Neuronal stem cell (in vitro differentiated cells): ENCODE measurements around the gene ZNF302. TPM values are rescaled to one million over a fixed set of nuclear protein-coding genes. Genes with fewer than 3 reads are reported as not detected.
A peak's percentile ranks its signal among the peaks of the same experiment; 100 is the strongest.

Experiments
- DNase-seq: peaks from one replicate; pipeline ENCODE4 v3.0.0-alpha.2; 2013; ENCODE audit warnings: low spot score
- H2AFZ ChIP-seq: one replicate; pipeline ENCODE4 v1.6.1; 2013; ENCODE audit warnings: mild to moderate bottlenecking, low read length, inconsistent platforms
- H2AK5ac ChIP-seq: 2 replicates; pipeline ENCODE4 v1.6.1; 2013; ENCODE audit warnings: low read depth, mild to moderate bottlenecking, inconsistent platforms, low read length, moderate library complexity, mixed read lengths
- H2BK120ac ChIP-seq: 2 replicates; pipeline ENCODE4 v1.6.1; 2013; ENCODE audit warnings: low read depth, mild to moderate bottlenecking, inconsistent platforms, low read length, moderate library complexity, mixed read lengths
- H2BK12ac ChIP-seq: one replicate; pipeline ENCODE4 v1.6.1; 2013; ENCODE audit warnings: low read length, inconsistent platforms
- H2BK15ac ChIP-seq: 2 replicates; pipeline ENCODE4 v1.6.1; 2013; ENCODE audit warnings: mild to moderate bottlenecking, low read length, inconsistent platforms, mixed read lengths
- H2BK5ac ChIP-seq: one replicate; pipeline ENCODE4 v1.6.1; 2013; ENCODE audit warnings: inconsistent platforms, mild to moderate bottlenecking, low read length, moderate library complexity
- H3K14ac ChIP-seq: one replicate; pipeline ENCODE4 v1.6.1; 2013; ENCODE audit warnings: low read length, inconsistent platforms
- H3K18ac ChIP-seq: 2 replicates; pipeline ENCODE4 v1.6.1; 2013; ENCODE audit warnings: low read length, inconsistent platforms
- H3K23ac ChIP-seq: 2 replicates; pipeline ENCODE4 v1.6.1; 2013; ENCODE audit warnings: low read depth, mild to moderate bottlenecking, mixed read lengths, low read length, inconsistent platforms; ENCODE audit not compliant: poor library complexity
- H3K27ac ChIP-seq: replicated peaks from 3 replicates; pipeline ENCODE4 v1.5.1; 2013; ENCODE audit warnings: low read length, inconsistent platforms
- H3K27me3 ChIP-seq, 3 experiments: 2 replicates each; pipeline ENCODE4 v1.6.1; 2013; ENCODE audit warnings: low read length in 3 of 3, mild to moderate bottlenecking in 2 of 3, inconsistent platforms in 1 of 3, low read depth in 1 of 3, mixed read lengths in 1 of 3, moderate library complexity in 1 of 3; ENCODE audit not compliant: control insufficient read depth in 3 of 3, insufficient read depth in 3 of 3
- H3K36me3 ChIP-seq, 2 donors: replicated peaks in 1 of 2; 2 replicates each; pipeline ENCODE4 v1.6.1; 2013; ENCODE audit warnings: low read length in 2 of 2; ENCODE audit not compliant: control insufficient read depth in 2 of 2, insufficient read depth in 2 of 2
- H3K4ac ChIP-seq: 2 replicates; pipeline ENCODE4 v1.6.1; 2013; ENCODE audit warnings: inconsistent platforms, mild to moderate bottlenecking, low read length, moderate library complexity
- H3K4me1 ChIP-seq, 2 donors: 1 replicate in 1 of 2; 2 replicates in 1 of 2; pipeline ENCODE4 v1.6.1; 2013; ENCODE audit warnings: low read length in 2 of 2, low read depth in 1 of 2; ENCODE audit not compliant: control insufficient read depth in 2 of 2, insufficient read depth in 1 of 2
- H3K4me2 ChIP-seq: one replicate; pipeline ENCODE4 v1.6.1; 2013; ENCODE audit warnings: mild to moderate bottlenecking, low read length, inconsistent platforms; ENCODE audit not compliant: insufficient read depth, poor library complexity, severe bottlenecking
- H3K4me3 ChIP-seq, 2 donors: 2 replicates each; pipeline ENCODE4 v1.5.1; 2013; ENCODE audit warnings: low read length in 2 of 2, mild to moderate bottlenecking in 2 of 2, inconsistent platforms in 1 of 2, moderate library complexity in 1 of 2
- H3K79me1 ChIP-seq: one replicate; pipeline ENCODE4 v1.6.1; 2013; ENCODE audit warnings: low read depth, mild to moderate bottlenecking, inconsistent platforms, low read length, moderate library complexity
- H3K9ac ChIP-seq: one replicate; pipeline ENCODE4 v1.6.1; 2013; ENCODE audit warnings: mild to moderate bottlenecking, low read depth, low read length, inconsistent platforms; ENCODE audit not compliant: poor library complexity
- H3K9me3 ChIP-seq, 2 donors: replicated peaks in 1 of 2; 2 replicates each; pipeline versions ENCODE3 to v1.6.1; 2013; ENCODE audit warnings: low read length in 2 of 2, mild to moderate bottlenecking in 2 of 2, inconsistent platforms in 1 of 2, low read depth in 1 of 2, mixed read lengths in 1 of 2, moderate library complexity in 1 of 2; ENCODE audit not compliant: control insufficient read depth in 2 of 2, insufficient read depth in 1 of 2
- H4K8ac ChIP-seq: one replicate; pipeline ENCODE4 v1.6.1; 2013; ENCODE audit warnings: low read depth, mild to moderate bottlenecking, inconsistent platforms, low read length, moderate library complexity
- H4K91ac ChIP-seq: one replicate; pipeline ENCODE4 v1.6.1; 2013; ENCODE audit warnings: low read length, low read depth, mild to moderate bottlenecking, inconsistent platforms; ENCODE audit not compliant: poor library complexity
- WGBS, 2 donors: extraction: QIAGEN DNeasy Blood & Tissue Kit; methylation state at CpG; one replicate each; pipeline ENCODE4 v1.1.7; 2013; ENCODE audit warnings: missing lambda C conversion rate in 2 of 2, mixed read lengths in 1 of 2; ENCODE audit not compliant: insufficient read length in 2 of 2, insufficient replicate concordance in 1 of 2; ENCODE audit errors: extremely low coverage in 2 of 2; 5-methylcytosine and 5-hydroxymethylcytosine counted together
- polyA plus RNA-seq, 2 experiments: library from polyadenylated mRNA; stranded (reverse); fragments of 200-250 nt; gene quantifications; one replicate each; pipeline ENCODE4 v1.2.3, GENCODE V29; 2013

ZNF302 gene
- polyA plus RNA-seq (2013, experiment 1 of 2) = 27.5 TPM
- 28.6 TPM for polyA plus RNA-seq (2013, experiment 2 of 2)

DNA sequence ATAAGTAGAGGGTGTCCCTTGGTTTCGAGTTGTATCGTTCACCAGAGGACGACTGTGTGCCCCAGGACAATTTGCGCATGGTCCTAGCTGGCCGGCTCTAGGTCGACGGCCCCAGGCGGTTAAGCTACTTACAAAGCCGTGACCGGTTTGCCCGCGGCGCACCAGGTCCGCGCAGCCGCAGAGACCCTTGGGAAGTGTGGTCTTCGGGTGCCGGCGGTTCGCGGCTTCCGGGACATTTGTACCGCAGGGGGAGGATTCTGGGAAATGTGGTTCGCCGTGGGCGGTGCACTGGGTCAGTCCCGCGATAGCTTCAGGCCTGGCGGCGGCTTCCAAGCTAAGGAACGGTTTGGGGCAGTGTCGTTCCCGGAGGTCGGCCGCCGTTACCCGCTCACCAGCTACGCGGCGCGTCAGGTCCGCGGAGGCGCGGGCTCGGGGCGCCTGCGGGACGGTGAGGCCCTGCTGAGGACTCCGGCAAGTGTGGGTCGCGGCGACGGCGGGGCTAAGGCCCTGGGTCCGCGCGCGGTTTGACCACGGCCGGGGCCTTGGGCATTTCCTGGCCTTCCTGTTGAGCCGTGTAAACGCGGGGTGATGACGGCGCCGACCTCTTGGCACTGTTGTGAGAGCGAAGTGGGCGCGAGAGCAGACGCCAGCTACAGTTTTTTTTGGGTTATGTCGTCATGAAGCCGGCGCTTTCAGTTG, at the start of gene ZNF302:
ZNF302 (plus strand) TSS at position 293 of the 699 bp plus-strand sequence. CDS start 1,127 bp downstream, outside the sequence.
- H3K27ac ChIP-seq = peak within 1 kb of the TSS; percentile 76
- peak within 1 kb of the TSS; percentile 96 for H3K9ac ChIP-seq

DNA sequence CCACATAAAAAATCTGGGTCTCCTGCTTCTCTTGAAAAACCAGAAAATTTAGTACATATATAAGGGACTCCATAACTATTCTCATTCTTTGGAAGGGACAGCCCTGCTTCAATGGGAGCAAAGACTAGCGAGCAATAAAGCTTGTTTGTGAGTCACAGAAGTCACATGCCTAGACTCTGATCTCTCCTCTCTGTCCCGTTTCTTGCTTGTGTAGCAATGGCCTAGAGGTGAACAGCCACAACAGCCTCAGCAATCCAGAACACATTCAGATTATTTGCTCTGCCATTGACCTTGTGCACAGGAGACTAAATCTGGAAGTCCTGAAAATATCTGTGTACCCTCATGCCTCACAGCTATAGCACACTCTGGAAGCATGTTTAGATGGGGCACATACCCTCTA, 43.7 kb upstream of the ZNF302 start:
- Histone ChIP-seq H3K36me3 (no peaks in the 10 kb centered on the region), H3K4me1 (no peaks in the 10 kb centered on the region), H2BK5ac (no peak overlapping the region), H3K4me3 (no peak overlapping the region), H3K79me1 (no peaks in the 10 kb centered on the region), H3K9me3 (peaks cover 0 to 34% of the 10 kb centered on the region in 2 donors), H3K27me3 (no peaks in the 10 kb centered on the region), H3K9ac (no peak overlapping the region), H3K4ac (no peak overlapping the region), H2BK12ac (no peak overlapping the region), H3K23ac (no peak overlapping the region), H2AFZ (no peak overlapping the region), H4K91ac (no peak overlapping the region), H3K4me2 (no peak overlapping the region), H4K8ac (no peak overlapping the region), H2AK5ac (no peak overlapping the region), H3K27ac (no peak overlapping the region), H3K14ac (no peak overlapping the region), H2BK15ac (no peak overlapping the region), H2BK120ac (no peak overlapping the region), H3K18ac (no peak overlapping the region)
- no CpG with 5 or more reads among the region's 2 CpGs for WGBS, 2 donors
- no peak for DNase-seq

More for the DNA sequence above, at the start of gene ZNF302:
- Histone ChIP-seq H2BK120ac (no peak within 1 kb of the TSS), H2BK15ac (no peak within 1 kb of the TSS), H2AK5ac (no peak within 1 kb of the TSS), H3K23ac (peak within 1 kb of the TSS; percentile 70), H3K79me1 (no peaks in the 10 kb centered on the region), H3K4me1 (peaks cover 2 to 6% of the 10 kb centered on the region in 2 donors), H3K4me3 (peak within 1 kb of the TSS; percentile 69 to 96), H3K14ac (peak within 1 kb of the TSS; percentile 94), H3K4me2 (peak within 1 kb of the TSS; percentile 55), H3K27me3 (no peaks in the 10 kb centered on the region), H2BK12ac (no peak within 1 kb of the TSS), H3K36me3 (peaks cover 15 to 42% of the 10 kb centered on the region in 2 donors), H2BK5ac (peak within 1 kb of the TSS; percentile 69), H3K4ac (no peak within 1 kb of the TSS), H4K8ac (peak within 1 kb of the TSS; percentile 88), H3K9me3 (peaks cover 11 to 43% of the 10 kb centered on the region in 2 donors), H3K18ac (peak within 1 kb of the TSS; percentile 83), H2AFZ (peak within 1 kb of the TSS; percentile 92), H4K91ac (no peak within 1 kb of the TSS)
- WGBS, 2 donors = no CpG with 5 or more reads among the region's 74 CpGs
- peak; percentile 94 for DNase-seq

DNA sequence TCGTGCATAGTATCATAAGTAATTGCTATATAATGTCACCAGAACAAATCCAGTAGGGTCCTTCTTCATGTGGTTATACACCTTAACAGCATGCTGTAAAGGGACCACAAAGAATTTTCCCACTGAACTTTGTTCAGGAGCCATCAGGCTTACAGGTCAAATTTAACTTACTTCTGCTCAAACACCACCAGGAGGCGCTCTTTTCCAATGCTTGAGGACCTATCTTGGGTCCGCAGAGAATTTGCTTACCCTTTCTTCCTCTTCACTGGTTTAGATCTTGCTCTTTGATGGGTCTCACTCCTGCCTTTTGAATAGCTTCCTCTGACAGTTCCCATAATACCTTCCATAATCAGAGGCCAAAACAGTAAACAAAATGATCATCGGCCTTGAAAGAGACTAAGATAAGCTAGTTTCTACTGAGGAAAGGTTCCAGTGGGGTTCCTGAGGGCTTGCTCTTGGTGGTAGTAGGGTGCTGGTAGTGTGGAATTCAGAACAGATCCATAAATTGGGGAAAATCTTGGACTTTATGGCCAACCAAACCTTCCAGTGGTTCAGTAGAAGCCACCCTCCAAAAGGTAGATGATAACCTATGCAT, 37.9 kb upstream of the ZNF302 start:
- Histone ChIP-seq H2BK120ac (no peak overlapping the region), H3K4me3 (no peak overlapping the region), H2AFZ (no peak overlapping the region), H2AK5ac (no peak overlapping the region), H3K9ac (no peak overlapping the region), H3K4me1 (no peaks in the 10 kb centered on the region), H3K27ac (no peak overlapping the region), H4K8ac (no peak overlapping the region), H3K9me3 (peaks cover 0 to 27% of the 10 kb centered on the region in 2 donors), H4K91ac (no peak overlapping the region), H2BK5ac (no peak overlapping the region), H2BK12ac (no peak overlapping the region), H3K79me1 (no peaks in the 10 kb centered on the region), H3K14ac (no peak overlapping the region), H3K18ac (no peak overlapping the region), H3K4ac (no peak overlapping the region), H3K23ac (no peak overlapping the region), H3K27me3 (no peaks in the 10 kb centered on the region), H3K4me2 (no peak overlapping the region), H3K36me3 (no peaks in the 10 kb centered on the region), H2BK15ac (no peak overlapping the region)
- DNase-seq = peak; percentile 45
- WGBS, 2 donors = no CpG with 5 or more reads among the region's 4 CpGs

DNA sequence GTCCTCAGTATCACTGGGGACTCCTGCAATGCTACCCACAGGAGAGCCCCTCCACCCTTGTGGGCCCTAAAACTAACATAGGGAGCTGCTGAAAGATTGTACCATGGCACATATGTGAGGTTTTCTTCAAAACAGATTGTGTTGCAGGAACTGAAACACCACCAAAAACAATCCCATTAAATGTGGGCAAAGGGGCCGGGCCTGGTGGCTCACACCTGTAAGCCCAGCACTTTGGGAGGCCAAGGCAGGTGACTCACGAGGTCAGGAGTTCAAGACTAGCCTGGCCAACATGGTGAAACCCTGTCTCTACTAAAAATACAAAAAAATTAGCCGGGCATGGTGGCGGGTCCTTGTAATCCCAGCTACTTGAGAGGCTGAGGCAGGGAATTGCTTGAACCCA, 35.2 kb upstream of the ZNF302 start:
- no peaks in the 10 kb centered on the region for H3K27me3 ChIP-seq
- no peak overlapping the region for H2AK5ac ChIP-seq
- H3K9me3 ChIP-seq = peaks cover 0 to 8% of the 10 kb centered on the region in 2 donors
- H3K79me1 ChIP-seq = no peaks in the 10 kb centered on the region
- H3K4me1 ChIP-seq = no peaks in the 10 kb centered on the region
- no peak overlapping the region for H3K4me2 ChIP-seq
- no peak overlapping the region for H2BK12ac ChIP-seq
- H3K23ac ChIP-seq = no peak overlapping the region
- no peak overlapping the region for H2AFZ ChIP-seq
- H2BK5ac ChIP-seq = no peak overlapping the region
- no peak overlapping the region for H3K18ac ChIP-seq
- DNase-seq = no peak
- no peak overlapping the region for H3K4ac ChIP-seq
- no peaks in the 10 kb centered on the region for H3K36me3 ChIP-seq
- no peak overlapping the region for H2BK15ac ChIP-seq
- no peak overlapping the region for H2BK120ac ChIP-seq
- no peak overlapping the region for H3K14ac ChIP-seq
- H3K4me3 ChIP-seq = no peak overlapping the region
- no peak overlapping the region for H4K91ac ChIP-seq
- WGBS, 2 donors = no CpG with 5 or more reads among the region's 4 CpGs
- no peak overlapping the region for H3K27ac ChIP-seq
- no peak overlapping the region for H4K8ac ChIP-seq
- no peak overlapping the region for H3K9ac ChIP-seq
